HepG2 (cell line): ENCODE results near the gene LHFPL6. TPM values are rescaled to one million over a fixed set of nuclear protein-coding genes. Genes with fewer than 3 reads are reported as not detected.

Experiments
- ATAC-seq: fragments of 200-7000 bp; cut with Tn5 transposase; 3 replicates; pipeline ENCODE4 v1.9.1; 2020; ENCODE audit warnings: mild to moderate bottlenecking, moderate library complexity
- BruUV-seq: library from RNA; stranded (reverse); fragments of 400-500 nt; replicated peaks from 2 replicates; lab custom pipeline; 2021; lab: Mats Ljungman, UMichigan
- CTCF ChIA-PET: fragments of 300-600 bp; formaldehyde crosslinking; extraction: SDS; loops from one replicate; lab custom pipeline; 2021; ENCODE audit warnings: low total read pairs, inconsistent platforms, low intra/inter-chr PET ratio; lab: Yijun Ruan, JAX
- POLR2A ChIA-PET: fragments of 350-600 bp; sonication (Branson Sonifier 250); formaldehyde crosslinking; loops from one replicate; lab custom pipeline; 2020; ENCODE audit warnings: antibody characterized with exemption, inconsistent platforms; lab: Yijun Ruan, JAX
- DNase-seq: peaks from one replicate; pipeline ENCODE4 v3.0.0-alpha.2; 2015; ENCODE audit warnings: low spot score
- FAIRE-seq: peaks from 3 replicates; lab custom pipeline; 2011; peaks lifted over from hg19 to GRCh38; lab: Jason Lieb, UNC
- H2AFZ ChIP-seq: one replicate; pipeline ENCODE4 v1.6.1; 2011; ENCODE audit warnings: low read length, inconsistent platforms
- H3K27ac ChIP-seq: fragments of 300-600 bp; 3 replicates; pipeline ENCODE4 v1.8.0; 2011; ENCODE audit warnings: mixed run types, mild to moderate bottlenecking, mixed read lengths, low read length, inconsistent platforms; ENCODE audit not compliant: insufficient read depth; ENCODE audit errors: extremely low read length
- H3K27me3 ChIP-seq, 2 experiments: fragments of 200-600 bp in 1 of 2; 2 replicates in 1 of 2; 3 replicates in 1 of 2; pipeline versions ENCODE4 v1.6.0 to v1.8.0; 2011; ENCODE audit warnings: low read length in 2 of 2, mild to moderate bottlenecking in 2 of 2, moderate library complexity in 2 of 2, inconsistent platforms in 1 of 2; ENCODE audit not compliant: insufficient read depth in 2 of 2, control insufficient read depth in 1 of 2
- H3K36me3 ChIP-seq, 2 experiments: fragments of 200-600 bp in 1 of 2; replicated peaks in 1 of 2; 2 replicates in 1 of 2; 3 replicates in 1 of 2; pipeline versions ENCODE4 v1.5.1 to v1.8.0; 2011; ENCODE audit warnings: low read length in 2 of 2, inconsistent platforms in 1 of 2; ENCODE audit not compliant: insufficient read depth in 2 of 2, control insufficient read depth in 1 of 2
- H3K4me1 ChIP-seq: 2 replicates; pipeline ENCODE4 v1.5.1; 2012; ENCODE audit warnings: low read length, inconsistent platforms; ENCODE audit not compliant: insufficient read depth
- H3K4me2 ChIP-seq: 2 replicates; pipeline ENCODE4 v1.6.0; 2011; ENCODE audit warnings: low read depth, low read length, inconsistent platforms
- H3K4me3 ChIP-seq, 3 experiments: fragments of 200-600 bp in 1 of 3; sonication (generic), shearing (Covaris generic) in 1 of 3; replicated peaks in 1 of 3; 2 replicates each; pipeline ENCODE4 v1.5.1; 2011 to 2016; ENCODE audit warnings: low read length in 3 of 3, inconsistent platforms in 2 of 3, low read depth in 2 of 3, mild to moderate bottlenecking in 2 of 3, control low read depth in 1 of 3, mixed read lengths in 1 of 3; ENCODE audit not compliant: insufficient read depth in 1 of 3
- H3K79me2 ChIP-seq: one replicate; pipeline ENCODE4 v1.6.1; 2011; ENCODE audit warnings: low read length, inconsistent platforms; ENCODE audit not compliant: insufficient read depth
- H3K9ac ChIP-seq: 2 replicates; pipeline ENCODE4 v1.6.0; 2011; ENCODE audit warnings: mild to moderate bottlenecking, low read depth, low read length, inconsistent platforms; ENCODE audit not compliant: insufficient read depth
- H3K9me3 ChIP-seq: 2 replicates; pipeline ENCODE4 v1.5.1; 2012; ENCODE audit warnings: mild to moderate bottlenecking, low read length
- H4K20me1 ChIP-seq: 2 replicates; pipeline ENCODE4 v1.6.0; 2011; ENCODE audit warnings: inconsistent platforms, mild to moderate bottlenecking, low read length, moderate library complexity; ENCODE audit not compliant: insufficient read depth
- ARID3A ChIP-seq: IDR thresholded peaks from 2 replicates; pipeline ENCODE4 v1.6.1; 2012; ENCODE audit warnings: low read depth, low read length, improper control_type of control experiment
- EEA1 ChIP-seq: sonication (generic); formaldehyde crosslinking; IDR thresholded peaks from 2 replicates; pipeline ENCODE4 v1.5.1; 2020; ENCODE audit warnings: mild to moderate bottlenecking, missing genetic modification reagents, borderline replicate concordance
- HOXD1 ChIP-seq: sonication (generic); formaldehyde crosslinking; IDR thresholded peaks from 2 replicates; pipeline ENCODE4 v1.5.0; 2020; ENCODE audit warnings: missing genetic modification reagents
- NRL ChIP-seq: sonication (generic); formaldehyde crosslinking; IDR thresholded peaks from 2 replicates; pipeline ENCODE4 v1.5.0; 2020; ENCODE audit warnings: missing genetic modification reagents, mild to moderate bottlenecking, moderate library complexity, borderline replicate concordance
- ZFP36L1 ChIP-seq: sonication (generic); formaldehyde crosslinking; IDR thresholded peaks from 2 replicates; pipeline ENCODE4 v1.8.0; 2022; ENCODE audit warnings: mild to moderate bottlenecking, missing genetic modification reagents, moderate library complexity
- ZNF33A ChIP-seq: sonication (generic); formaldehyde crosslinking; IDR thresholded peaks from 2 replicates; pipeline ENCODE4 v1.5.1; 2020; ENCODE audit warnings: missing genetic modification reagents, mild to moderate bottlenecking, moderate library complexity, borderline replicate concordance
- WGBS: methylation state at CpG from one replicate; pipeline ENCODE4 v1.1.6; 2017; ENCODE audit warnings: low lambda C conversion rate; 5-methylcytosine and 5-hydroxymethylcytosine counted together
- in situ Hi-C: cut with HindIII; loops from 2 replicates; pipeline ENCODE4 v1.10.0; 2017; ENCODE audit warnings: low pct_unique_long_range_greater_than_20kb; ENCODE audit not compliant: extremely low pct_ligation_motif_present
- intact Hi-C: fragments of 100-400 bp; cut with micrococcal nuclease; formaldehyde crosslinking; loops from one replicate; pipeline ENCODE4 v1.10.0; 2022; ENCODE audit not compliant: unreplicated experiment
- polyA plus RNA-seq, 8 experiments: library from polyadenylated mRNA; depleted of rRNA in 3 of 8; stranded (reverse) in 7 of 8; unstranded in 1 of 8; fragments of >200 nt; fragmentation: Illumina TruSeq in 4 of 8; extraction: Trizol in 4 of 8; gene quantifications; 2 replicates each; pipeline versions ENCODE4 v1.2.1 to v1.2.3, GENCODE V29; 2011 to 2016; ENCODE audit warnings: low read depth in 4 of 8, missing spikeins in 1 of 8, mixed read lengths in 1 of 8; ENCODE audit not compliant: insufficient read depth in 1 of 8
- total RNA-seq, 5 experiments: library from RNA; depleted of rRNA; stranded (reverse); fragments of >200 nt; fragmentation: Illumina TruSeq; extraction: Trizol; gene quantifications; 2 replicates each; pipeline ENCODE4 v1.2.3, GENCODE V29; 2016; ENCODE audit warnings: low read depth in 1 of 5

LHFPL6 gene
- total and polyA plus RNA-seq, 2 of the 13 experiments (the other 11 are each of a cell fraction or from before 2014, with no cell fraction given): not detected

- TF ChIP-seq ARID3A (no peak), NRL (CRISPR knock-in tag) (no peak)
Observed at GRCh38 chr13:39362652-39363381, 240.2 kb downstream of the LHFPL6 start (continued).

GRCh38 chr13:39353988-39354387 lies 249.0 kb downstream of the LHFPL6 start:
- Histone ChIP-seq H3K4me1 (no peaks in the 10 kb centered on the region), H3K27ac (no peak overlapping the region), H3K4me2 (no peak overlapping the region), H3K9ac (no peak overlapping the region), H3K79me2 (no peaks in the 10 kb centered on the region), H3K27me3 (no peaks in the 10 kb centered on the region), H3K9me3 (no peaks in the 10 kb centered on the region; the same call in 1 of the 2 replicates), H3K36me3 (no peaks in the 10 kb centered on the region), H3K4me3 (no peak overlapping the region)
- ChIA-PET CTCF (no interaction called here), POLR2A (no interaction called here)
- DNase-seq (no peak), FAIRE-seq (no peak)
- in situ Hi-C loops (no loop called here), intact Hi-C loops (no loop called here)
- no TSS peak for BruUV-seq
- no peak for TF ChIP-seq ZFP36L1 (CRISPR knock-in tag)
- no peak for TF ChIP-seq HOXD1
- no peak for TF ChIP-seq ZNF33A (CRISPR knock-in tag)
- no peak for TF ChIP-seq EEA1 (CRISPR knock-in tag)
- TF ChIP-seq, all 625 proteins: peak for 0
- no peak for ATAC-seq
- Histone ChIP-seq H2AFZ (no peak overlapping the region), H4K20me1 (no peaks in the 10 kb centered on the region)
- WGBS: 71% methylated on average over 1 of the region's 1 CpG
